Hypothalamus (tissue), 51 donors: ENCODE measurements around the gene TMEM245.

Experiments
- DNase-seq, 51 donors: peaks; one replicate each; lab custom pipeline; 2025; lab: John Stamatoyannopoulos, UW

TMEM245 gene

GRCh38 chr9:109107402-109108240 is 12.1 kb downstream of the TMEM245 start:
- no peak for DNase-seq

GRCh38 chr9:109101810-109102209 is 17.9 kb downstream of the TMEM245 start:
- no peak for DNase-seq

GRCh38 chr9:109101202-109101595 is 18.5 kb downstream of the TMEM245 start:
- no peak for DNase-seq

GRCh38 chr9:109100543-109101201 is 19.1 kb downstream of the TMEM245 start:
- no peak for DNase-seq

GRCh38 chr9:109098960-109099308 is 20.8 kb downstream of the TMEM245 start:
- peak in 2 of 51 donors; percentile 41 to 59 for DNase-seq

GRCh38 chr9:109098171-109098959 is 21.4 kb downstream of the TMEM245 start:
- peak in 10 of 51 donors; percentile 0 to 67 (median 17) for DNase-seq

GRCh38 chr9:109097146-109097545 is 22.6 kb downstream of the TMEM245 start:
- no peak for DNase-seq

- no peak for DNase-seq
Measured at GRCh38 chr9:109095321-109095720, 24.4 kb downstream of the TMEM245 start.

- DNase-seq: no peak
Measured at GRCh38 chr9:109094268-109094667, 25.5 kb downstream of the TMEM245 start.

GRCh38 chr9:109092587-109092986 is 27.2 kb downstream of the TMEM245 start:
- DNase-seq: no peak

GRCh38 chr9:109092051-109092580 is 27.6 kb downstream of the TMEM245 start:
- no peak for DNase-seq

- DNase-seq: no peak
Measured at GRCh38 chr9:109088221-109088620, 31.5 kb downstream of the TMEM245 start.

GRCh38 chr9:109087795-109088194 is 32.0 kb downstream of the TMEM245 start:
- no peak for DNase-seq

- no peak for DNase-seq
Measured at GRCh38 chr9:109086221-109086620, 33.5 kb downstream of the TMEM245 start.

GRCh38 chr9:109085510-109085909 is 34.2 kb downstream of the TMEM245 start:
- no peak for DNase-seq

- DNase-seq: no peak
Measured at GRCh38 chr9:109083813-109084405, 35.8 kb downstream of the TMEM245 start.

- no peak for DNase-seq
Measured at GRCh38 chr9:109083141-109083540, 36.6 kb downstream of the TMEM245 start.

- no peak for DNase-seq
Measured at GRCh38 chr9:109082091-109082620, 37.6 kb downstream of the TMEM245 start.

- no peak for DNase-seq
Measured at GRCh38 chr9:109074236-109074889, 45.4 kb downstream of the TMEM245 start.
